GM15510 (cell line): ENCODE results near the gene OCA2.

Experiments used
- POLR2A ChIP-seq: IDR thresholded peaks from 3 replicates; pipeline ENCODE4 v1.6.1; 2011; ENCODE audit warnings: borderline replicate concordance; ENCODE audit not compliant: insufficient read length; ENCODE audit errors: extremely low read depth

Gene OCA2

DNA sequence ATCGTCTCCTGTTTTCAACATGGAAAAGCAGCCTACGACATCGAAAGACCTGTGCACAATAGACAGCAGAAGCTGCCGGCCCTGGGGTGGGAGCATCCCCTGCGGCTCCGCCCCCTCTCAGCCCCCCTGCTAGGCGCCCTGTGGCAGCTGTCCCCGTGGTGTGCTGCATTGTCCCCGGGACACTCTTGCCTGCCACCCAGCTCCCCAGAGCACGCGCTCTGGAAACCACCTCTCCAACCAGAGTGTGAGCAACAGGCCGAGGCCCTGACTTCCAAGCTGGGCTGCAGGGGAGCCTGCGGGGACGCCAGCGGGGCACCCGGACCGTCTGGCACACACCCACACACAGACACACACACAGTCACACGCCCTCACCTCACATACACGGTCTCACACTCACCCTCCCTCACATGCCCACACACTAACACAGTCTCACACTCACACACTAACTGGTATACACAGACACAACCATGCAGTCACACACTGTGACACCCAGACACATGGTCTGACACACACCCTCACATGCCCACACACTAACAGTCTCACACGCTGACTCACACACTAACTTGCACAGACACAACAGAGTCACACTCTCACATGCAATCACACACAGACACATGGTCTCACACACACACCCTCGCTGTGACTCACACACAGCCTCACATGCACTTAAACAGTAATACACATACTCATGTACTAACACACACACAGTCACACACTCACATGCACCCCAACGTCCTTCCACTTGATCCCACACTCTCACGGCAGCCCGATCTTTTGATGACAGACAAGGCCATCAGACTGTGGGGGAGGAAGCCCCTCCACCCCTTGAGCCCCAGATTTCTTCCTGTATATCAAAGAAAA, 94.7 kb downstream of the OCA2 start:
- no peak for TF ChIP-seq POLR2A

DNA sequence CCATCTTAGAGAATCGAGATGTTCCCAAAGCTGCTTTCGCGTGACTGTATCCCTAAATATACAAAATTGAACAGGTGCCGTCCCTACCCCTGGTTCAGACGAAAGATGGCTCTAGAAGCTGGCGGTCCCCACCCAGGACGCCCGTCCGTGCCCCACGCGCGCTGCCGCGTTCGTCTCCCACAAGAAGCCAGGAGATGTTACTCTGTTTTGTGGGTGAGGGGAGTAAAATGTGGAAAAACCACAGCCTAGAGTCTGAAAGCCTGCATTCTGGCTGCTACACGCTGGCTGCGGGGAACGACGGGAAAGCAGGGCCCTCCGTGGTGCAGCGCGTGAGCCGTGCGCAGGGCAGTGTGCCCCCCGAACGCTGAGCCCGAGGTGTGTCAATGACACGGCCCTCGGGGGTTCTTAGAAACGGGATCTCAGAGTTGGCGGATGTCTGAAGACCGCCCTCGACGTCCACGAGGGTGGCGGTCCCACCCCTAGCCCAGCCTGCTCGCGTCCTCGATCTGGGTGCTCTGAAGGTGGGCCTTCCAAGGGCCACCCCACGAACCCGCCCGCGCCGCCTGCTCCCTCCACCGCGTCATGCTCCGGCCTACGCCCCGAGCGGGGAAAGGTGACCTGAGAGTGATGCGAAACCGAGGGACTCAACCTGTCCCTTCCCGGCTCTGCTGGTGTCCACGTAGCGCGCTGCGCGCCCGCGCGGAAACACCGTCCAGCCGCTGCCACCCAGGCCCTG, 95.6 kb downstream of the OCA2 start:
- TF ChIP-seq POLR2A: no peak

DNA sequence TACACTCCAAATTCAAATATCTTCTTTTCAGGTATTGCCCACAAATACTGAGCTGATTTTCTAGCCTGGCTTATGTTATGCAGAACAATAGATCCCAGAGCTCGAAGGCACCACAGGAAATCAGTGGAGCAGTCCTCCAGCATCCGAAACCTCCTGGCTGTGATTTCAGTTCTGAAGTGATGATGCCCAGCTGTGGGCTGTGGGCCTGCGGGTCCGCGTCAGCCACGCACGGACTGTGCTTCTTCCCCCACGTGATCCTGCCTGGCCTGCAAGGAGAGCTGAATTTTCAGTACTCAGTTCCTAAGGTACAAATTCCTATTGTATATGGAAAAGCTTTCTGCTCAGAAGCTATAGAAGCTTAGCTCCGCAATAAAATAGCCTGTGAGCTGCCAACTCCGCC, 96.2 kb downstream of the OCA2 start:
- TF ChIP-seq POLR2A: no peak

DNA sequence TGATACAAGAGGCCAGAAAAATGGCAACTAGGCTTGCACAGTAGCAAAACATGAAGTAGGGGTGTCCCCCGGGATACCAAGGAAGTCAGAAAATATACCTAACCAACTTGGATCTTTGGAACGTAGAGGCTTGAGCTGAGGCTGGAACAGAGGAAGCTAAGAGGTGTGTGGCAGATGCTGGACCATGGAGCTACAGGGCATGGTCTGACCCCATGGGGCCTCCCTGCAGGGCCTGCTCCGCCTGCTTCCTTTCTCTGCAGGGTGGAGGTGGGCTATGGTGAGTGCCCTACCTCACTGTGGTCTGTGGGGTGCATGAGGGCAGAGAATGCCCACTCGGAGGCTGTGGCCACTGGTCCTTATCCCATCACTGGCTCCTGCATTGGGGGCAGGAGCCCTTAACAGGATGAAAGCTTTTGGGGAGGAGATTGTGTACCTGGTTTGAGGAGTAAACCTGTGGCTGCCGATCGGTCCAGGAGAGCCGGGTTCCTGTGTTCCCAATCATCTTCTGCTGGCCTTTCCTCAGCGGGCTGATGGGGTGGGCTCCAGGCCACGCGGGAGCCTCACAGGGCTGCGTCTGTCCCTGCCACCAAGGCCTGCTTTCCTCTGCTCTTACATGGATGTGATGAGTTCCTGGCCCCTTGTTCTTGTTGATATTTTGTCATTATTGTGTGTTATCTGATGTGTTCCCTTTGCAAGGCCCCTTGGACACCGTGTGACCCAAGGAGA, 96.8 kb downstream of the OCA2 start:
- no peak for TF ChIP-seq POLR2A

DNA sequence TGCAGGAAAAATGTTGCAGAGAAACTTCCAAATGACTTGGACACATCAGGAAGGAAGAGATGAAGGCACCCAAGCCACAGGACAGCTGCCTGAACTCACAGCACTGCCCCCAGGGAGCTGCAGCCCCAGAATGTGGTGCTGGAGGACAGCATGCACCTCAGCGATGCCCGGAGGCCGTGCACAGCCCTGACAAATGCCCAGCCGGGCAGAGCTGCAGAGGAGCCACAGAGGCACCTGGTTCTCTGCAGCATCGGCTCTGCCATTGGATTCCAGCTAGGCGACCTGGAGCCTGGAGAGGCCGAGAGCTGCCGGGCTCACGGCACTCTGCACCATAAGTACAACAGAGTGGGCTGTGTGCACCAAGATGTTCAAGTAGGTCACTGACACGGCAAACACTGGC, 97.5 kb downstream of the OCA2 start:
- TF ChIP-seq POLR2A: no peak

DNA sequence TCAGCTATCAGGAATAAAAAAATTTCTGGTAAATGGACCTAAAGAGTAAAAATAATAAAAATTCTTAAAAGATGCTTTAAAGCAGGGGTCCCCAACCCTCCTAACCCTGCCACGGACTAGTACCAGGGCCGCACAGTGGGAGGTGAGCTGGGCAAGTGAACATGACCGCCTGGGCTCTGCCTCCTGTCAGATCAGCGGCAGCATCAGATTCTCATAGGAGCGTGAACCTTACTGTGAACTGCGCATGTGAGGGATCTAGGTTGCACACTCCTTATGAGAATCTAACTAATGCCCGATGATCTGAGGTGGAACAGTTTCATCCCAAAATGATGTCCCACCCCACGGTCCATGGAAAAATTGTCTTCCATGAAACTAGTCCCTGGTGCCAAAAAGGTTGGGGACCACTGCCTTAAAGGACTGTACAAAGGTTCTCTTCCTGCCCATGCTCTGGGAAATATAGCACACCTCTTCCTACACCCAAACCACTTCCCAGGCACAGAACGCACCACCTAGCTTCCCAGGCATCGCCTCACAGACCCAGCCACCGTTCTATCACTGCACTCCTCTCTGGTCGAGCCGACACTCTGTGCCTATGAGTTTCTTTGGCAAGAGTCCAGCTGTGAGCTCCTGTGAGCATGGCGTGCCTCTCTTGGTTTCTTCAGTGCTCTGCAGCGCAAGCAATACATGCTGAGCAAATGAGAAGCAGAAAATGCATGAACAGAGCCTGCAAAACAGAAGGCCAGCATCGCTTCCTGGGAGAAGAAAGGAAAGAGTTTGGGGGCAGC, 104.9 kb downstream of the OCA2 start:
- TF ChIP-seq POLR2A: no peak

DNA sequence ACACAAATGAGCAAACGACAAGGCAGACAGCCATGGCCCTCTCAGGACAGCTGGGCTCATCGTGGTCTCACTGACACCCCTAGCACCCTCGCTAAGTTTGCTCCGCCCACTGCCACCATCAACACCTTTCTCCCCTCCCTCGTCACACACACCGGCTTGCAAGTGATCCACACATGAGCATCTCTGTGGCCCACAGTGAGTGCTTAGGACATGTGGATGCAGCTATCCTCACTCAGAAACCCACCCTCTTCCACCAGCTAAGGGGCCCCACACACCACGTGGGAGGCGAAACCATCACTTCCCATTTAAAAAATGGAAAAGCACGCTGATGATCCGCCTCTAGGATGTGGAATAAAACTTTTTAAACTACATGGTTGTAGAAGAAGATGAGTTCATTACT, 105.6 kb downstream of the OCA2 start:
- no peak for TF ChIP-seq POLR2A

DNA sequence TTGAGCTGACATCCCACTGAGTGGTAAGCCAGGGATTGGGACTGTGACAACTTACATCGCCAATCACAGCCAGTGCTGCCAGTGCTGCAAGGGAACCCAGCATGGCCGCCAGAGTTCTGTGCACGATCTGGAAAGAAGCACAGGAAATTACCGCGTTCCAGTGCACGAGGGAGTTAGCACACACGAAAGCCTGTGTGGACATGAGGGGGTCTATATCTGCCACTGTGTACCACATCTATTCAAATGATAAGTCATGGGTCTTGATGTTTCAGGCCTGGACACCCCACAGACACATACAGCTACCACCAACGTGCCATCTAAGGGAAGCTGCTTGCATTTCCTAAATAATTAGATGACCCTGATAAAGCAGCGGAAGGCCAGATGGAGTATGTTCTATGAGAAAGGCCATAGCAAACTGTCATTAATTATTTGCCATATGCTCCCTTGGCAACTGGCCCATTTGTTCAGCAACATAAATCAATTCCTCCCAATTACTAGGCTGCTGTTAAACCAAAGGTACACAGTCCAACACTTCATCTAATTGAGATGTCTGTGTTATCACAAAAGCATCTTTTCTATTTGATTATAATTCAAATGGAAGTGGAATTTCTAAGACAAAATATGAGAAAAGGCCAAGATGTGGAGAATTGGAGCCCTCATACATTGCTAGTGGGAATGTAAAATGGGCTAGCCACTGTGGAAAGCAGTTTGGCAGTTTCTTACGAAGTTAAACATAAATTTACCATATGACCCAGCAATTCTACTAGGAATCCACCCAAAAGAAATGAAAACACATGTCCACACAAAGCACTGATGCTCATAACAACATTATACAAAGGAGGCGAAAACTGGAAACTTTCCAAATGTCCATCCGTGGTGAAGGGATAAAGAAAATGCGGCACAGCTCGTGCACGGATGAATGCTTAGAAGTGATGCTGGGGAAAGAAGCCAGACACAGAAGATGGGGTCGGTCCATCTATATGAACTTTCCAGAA, 108.3 kb downstream of the OCA2 start:
- no peak for TF ChIP-seq POLR2A

DNA sequence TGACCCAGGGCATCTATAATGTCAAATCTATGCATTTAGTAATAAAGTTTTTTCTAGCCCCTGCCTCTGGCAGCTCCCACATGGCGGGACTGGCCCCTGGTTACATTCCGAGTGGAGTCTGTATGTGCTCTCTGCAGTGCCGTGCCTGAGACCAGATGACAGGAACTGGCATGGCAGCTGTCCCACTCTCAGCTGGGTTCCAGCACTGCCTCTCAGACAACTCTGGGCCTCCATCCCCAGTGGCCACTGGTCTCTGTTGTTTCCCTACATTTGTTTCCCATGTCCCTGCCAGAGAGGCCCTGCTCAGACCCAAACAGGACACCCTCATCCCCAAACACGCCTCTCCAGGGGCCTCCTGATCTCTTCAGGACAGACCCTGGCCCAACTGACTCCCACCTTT, 109.3 kb downstream of the OCA2 start:
- TF ChIP-seq POLR2A: no peak

DNA sequence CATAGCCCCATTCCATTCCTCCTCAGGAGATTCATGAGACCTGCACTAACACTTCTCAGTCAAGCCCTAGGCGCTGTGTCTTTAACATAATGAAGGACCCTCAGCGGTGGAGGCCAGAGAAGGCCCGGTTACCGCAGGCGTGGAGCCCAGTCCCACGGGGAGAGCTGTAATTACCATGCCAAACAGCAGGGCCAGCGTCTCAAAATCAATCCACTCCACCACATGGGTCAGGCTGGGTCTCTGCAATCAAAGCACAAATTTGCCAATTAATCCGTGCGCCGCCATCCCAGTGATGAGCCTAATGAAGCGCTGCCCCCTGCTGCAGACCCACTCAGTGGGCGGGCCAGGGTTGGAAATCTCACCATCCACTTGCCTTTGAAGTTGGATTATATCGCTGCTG, 109.7 kb downstream of the OCA2 start:
- TF ChIP-seq POLR2A: no peak

DNA sequence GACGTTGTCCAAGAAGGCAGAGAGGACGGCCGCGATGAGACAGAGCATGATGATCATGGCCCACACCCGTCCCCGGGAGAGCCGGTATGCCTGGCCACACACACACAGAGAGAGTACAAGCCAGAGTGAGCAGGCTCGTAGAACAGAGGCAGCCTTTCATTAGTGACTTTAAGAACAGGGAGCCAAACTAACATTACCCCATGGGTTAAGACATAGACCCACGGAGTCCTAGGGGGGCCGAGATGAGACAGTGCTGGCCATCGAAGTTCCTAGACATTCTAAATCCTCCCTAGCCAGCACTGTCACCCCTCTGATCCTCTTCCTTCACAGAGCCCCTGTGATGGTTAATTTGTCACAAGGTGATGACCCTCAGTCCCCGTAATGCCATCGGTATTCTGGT, 114.0 kb downstream of the OCA2 start:
- TF ChIP-seq POLR2A: no peak

DNA sequence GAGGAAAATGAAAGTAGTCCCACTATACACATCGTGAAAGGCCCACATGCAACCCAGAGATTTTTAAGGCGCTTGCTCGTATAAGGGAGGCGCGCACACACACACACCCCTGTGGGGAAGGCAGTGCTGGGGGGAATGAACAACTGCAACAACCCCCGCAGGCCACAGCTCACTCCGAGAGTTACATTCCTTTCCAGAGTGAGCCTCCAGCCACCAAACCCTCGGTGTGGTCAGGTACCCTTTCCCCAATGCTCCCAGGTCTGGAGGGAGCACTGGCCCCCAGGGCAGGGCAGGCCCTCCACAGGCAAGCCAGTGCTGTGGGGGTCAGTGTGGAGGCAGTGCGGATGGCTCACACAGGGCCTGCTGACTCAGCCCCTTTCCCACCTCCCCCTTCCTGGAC, 115.6 kb downstream of the OCA2 start:
- no peak for TF ChIP-seq POLR2A

DNA sequence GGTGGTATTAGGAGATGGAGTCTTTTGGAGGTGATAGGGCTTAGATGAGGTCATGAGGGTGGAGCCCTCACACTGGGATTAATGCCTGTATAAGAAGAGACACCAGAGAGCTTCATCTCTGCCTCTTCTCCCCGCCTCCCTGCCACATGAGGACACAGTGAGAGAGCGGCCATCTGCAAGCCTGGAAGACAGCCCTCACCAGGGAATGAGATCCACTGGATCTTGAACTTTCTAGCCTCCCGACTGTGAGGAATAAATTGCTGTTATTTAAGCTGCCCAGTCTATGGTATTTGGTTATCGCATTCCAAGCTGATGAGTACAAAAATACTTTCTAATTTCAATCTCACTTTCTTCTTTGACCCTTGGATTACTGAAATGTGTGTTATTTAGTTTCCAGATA, 121.4 kb downstream of the OCA2 start:
- TF ChIP-seq POLR2A: no peak
